NCI-H1092 (cell line): ENCODE results near the gene CNTN4.

Experiments
- DNase-seq: peaks from one replicate; lab custom pipeline; 2025; lab: John Stamatoyannopoulos, UW

CNTN4 gene

DNA sequence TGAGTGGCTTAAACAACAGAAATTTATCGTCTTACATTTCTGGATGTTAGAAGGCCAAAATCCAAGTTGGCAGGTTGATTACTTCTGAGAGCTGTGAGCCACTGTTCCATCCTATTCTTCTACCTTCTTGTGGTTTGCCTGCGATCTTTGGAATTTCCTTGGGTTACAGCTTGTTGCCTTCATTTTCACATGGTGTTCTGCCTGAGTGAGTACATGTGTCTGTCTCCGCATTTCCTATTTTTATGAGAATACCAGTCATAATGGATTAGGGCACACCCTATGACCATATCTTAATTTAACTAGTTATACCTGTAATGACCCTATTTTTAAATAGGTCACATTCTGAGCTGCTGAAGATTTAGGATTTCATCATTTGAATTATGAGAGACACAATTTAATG, 294.3 kb downstream of the CNTN4 start:
- no peak for DNase-seq

DNA sequence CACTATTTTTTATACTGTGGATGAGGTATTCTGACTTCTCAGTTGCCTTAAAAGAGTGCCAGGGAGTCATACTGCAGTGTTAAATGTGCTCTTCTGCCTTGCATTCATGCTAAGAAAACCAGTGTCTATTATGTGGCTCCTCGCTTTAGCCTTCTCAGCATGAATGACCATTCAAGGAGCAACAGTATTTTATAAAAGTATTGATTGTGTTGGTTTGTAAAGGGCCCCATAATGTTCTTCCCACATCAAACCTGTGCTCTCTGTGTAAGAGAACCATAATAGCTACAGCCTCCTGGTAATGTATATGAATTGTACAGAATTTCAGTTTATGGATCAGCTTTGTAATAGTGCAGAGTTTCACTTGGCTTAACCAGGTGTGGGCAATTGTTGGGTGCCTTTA, 316.4 kb downstream of the CNTN4 start:
- DNase-seq, result no peak

DNA sequence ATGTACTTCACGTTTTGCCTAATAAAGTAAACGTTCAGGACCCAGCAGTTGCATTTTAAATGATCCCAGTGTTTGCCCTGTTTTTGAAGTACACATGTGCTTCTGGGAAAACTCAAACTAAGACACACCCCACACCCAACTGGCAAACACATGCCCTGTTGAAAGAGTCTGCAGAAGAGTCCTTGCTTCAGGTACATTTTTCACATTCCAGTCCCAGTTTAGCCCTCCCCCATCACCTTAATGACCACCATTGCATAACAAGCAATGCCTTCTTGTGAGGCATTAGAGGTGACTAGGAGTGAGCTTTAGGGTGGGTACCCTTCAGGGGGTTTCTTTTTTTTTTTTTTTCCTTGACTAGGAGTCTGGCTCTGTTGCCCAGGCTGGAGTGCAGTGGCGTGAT, 322.3 kb downstream of the CNTN4 start:
- DNase-seq, result no peak

DNA sequence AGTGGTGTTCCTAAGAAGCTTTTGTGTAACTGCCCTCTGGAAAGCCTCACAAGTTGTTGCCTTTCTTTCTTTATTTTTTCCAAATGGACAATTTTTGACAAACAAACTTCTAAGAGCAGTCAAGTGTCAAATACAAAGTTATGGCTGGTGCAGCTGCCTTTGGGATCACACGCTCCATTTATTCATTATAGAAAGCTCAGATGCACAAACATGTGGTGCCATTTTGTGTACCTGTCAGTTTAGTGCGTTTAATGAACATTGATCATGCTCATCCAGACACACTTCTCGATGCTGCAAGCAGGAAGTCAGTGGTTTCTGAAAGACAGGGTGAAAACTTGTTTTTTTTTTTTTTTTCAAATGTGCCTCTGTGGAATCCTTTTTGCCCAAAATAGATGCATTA, 324.5 kb downstream of the CNTN4 start:
- DNase-seq, result no peak

DNA sequence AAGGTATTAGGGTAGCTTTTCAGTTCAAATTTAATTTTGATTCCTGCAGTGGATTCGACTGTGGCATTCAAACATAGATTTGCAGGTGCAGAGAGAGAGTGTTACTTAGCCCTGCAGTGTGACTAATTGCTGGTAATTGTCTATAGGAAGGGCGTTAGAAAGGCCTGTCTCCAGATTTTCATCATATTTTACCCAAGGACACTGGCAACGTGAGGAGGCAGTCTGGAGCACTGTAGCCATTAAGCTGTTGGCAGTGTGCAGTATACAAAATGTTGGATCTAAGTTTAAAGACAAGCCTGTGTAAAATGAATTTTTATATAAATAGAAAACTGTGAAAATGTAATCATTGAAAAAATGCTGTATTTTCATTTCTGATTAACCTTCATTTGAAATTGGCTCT, 342.9 kb downstream of the CNTN4 start:
- DNase-seq, result no peak

DNA sequence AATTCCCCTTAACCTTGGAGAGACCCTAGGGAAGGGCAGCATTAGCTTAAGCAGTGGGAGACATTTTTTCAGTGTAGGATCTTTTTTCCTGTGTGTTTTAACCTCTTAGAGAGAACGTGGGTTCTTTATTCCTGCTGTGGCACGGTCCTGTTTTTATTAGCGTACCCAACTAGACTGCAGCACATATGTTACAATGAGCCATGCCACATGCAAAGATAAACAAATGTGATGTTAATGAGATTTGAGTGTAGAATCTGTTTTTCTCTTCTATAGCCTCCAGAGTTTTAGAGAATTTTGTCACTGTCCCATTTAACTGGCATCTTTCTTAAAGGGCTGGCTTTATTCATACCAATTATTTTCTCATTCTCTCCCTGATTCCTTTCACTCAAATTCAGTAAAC, 347.5 kb downstream of the CNTN4 start:
- DNase-seq, result no peak

DNA sequence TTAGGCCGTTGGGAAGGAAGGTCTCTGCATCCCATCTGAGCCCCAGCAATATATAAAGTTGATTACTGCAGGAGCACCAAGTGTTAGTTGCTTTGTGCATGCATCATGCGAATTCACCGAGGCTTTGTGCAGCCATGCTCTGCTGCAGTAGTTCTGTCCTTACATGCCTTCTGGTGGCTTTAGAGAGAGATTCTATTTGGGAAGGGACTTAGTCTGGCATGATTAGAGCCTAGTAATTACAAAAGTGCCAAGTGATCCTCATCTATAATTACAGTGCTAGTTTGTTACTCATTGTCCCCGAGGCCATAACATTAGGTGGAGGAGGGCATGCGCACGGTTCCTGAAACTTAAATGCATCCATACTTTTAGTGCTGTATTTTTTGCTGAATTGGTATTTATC, 353.6 kb downstream of the CNTN4 start:
- DNase-seq, result no peak

DNA sequence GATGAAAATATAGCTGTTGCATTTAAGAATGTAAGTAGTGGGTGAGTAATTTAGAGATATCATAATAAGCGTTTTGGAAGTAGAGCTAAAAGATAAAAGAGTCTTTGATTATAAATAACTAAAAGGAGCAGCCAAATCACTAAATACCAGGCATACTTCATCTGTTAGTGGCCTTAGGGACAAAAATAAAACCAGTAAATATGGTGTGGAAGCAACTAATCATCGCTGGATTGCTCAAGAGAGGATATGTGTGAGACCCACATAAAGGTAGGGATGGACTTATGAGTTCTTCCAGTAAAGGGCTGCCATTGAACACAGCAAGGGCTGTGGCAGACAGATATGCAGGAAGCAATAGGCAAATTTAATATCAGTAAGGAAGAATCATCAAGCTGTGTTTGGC, 356.2 kb downstream of the CNTN4 start:
- DNase-seq, result no peak

DNA sequence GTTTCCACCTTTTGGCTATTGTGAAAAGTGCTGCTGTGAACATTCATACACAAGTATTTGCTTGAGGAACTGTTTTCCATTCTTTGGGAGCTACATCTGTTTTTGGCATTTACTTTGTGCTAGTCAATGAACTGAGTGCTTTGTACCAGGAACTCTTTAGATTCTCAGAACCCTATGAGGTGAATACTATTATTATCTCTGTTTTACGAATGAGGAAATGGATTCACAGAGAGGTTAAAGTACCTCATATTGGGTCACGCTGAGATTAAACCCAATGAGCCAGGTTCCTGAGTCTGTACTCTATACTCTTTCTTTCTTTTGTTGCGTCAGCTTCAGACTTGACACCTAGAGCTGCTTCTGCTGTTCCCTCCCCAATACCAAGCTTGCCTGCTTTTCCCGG, 358.1 kb downstream of the CNTN4 start:
- DNase-seq, result no peak

DNA sequence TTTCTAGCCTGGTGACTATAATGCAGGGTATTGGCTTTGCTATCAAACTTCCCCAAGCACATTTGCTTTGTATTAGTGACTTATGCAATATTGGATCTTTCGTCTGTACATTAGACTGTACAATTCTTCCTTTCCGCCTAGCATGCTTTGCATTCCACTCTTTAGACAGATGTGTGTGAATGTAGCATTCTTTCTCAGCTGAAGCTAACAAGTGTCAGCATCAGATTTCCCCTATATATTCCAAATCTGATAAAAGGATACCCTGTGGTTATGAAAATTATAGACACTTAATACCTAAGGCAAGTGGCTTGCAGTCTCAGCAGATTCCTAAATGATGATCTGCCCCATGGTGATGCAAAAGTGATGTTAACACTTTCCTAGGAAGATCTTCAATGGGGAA, 360.1 kb downstream of the CNTN4 start:
- no peak for DNase-seq

DNA sequence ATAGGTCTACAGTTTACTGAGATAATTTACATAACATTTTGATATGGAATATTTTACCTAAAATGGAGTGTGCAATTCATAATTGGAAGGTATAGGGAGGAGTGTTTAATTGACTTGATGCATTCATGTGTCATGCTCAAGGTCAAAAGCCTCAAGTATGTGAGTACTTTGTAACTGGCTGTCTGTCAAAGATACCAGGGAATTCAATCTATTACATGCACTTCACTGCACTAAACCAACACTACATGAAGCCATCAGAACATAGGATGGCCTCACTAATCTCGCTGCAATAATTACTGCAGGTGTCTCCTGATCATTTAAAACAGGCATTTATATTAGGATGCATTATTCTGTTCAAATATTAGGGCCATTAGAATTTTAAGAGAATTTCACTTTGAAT, 367.2 kb downstream of the CNTN4 start:
- no peak for DNase-seq

DNA sequence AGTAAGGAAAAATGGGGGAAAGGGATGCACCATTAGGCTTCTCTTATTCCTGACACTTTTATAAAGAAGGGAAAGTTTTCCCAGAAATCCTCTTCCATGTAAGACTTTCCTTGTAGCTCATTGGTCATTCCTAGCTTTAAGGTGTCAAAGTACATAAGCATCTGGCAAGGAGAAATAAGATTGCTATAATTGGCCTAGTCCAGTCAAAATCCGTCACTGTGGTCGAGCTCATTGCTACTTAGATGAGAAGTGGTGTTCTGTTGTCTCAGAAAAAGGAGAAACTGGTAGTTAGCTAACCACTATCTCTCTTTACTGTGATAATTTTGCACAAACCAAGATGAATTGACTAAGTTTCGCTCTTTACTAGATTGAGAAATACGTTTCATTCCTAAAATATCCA, 370.1 kb downstream of the CNTN4 start:
- no peak for DNase-seq

DNA sequence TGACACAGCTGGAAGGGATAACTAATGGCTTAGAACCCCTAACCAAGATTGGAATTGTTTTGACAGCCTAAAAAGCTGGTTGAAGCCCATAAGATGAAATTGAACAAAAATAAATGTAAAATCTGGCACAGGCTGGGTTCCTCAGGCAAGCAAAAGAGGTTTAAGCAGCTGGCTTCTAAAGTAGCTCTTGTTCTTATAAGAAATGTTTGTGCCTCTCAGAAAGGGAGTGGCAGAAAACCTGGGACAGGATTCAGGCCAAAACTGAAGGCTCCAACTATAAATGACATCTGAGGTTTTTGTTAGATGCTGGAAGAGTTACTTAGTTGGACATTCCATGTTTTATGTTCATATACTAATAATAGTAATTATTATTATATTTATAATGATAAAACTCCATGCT, 378.3 kb downstream of the CNTN4 start:
- no peak for DNase-seq

DNA sequence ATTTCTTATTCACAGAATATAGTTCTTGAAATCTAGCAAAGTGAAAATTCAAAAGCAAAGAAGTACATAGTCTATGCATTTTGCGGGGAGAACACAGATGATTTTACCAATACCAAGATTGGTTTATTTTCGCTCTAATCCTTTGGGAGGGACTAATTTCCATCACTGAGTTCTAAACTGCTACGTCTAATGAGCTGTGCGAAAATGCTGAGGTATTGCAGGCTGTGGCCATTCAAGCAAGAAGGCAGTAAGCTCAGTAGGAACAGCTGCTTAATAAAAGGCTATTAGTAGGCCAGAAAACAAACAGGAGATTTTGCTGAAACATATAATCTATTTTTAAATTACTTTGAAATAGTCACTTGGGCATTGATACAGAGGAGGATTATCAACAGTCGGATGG, 379.0 kb downstream of the CNTN4 start:
- no peak for DNase-seq

DNA sequence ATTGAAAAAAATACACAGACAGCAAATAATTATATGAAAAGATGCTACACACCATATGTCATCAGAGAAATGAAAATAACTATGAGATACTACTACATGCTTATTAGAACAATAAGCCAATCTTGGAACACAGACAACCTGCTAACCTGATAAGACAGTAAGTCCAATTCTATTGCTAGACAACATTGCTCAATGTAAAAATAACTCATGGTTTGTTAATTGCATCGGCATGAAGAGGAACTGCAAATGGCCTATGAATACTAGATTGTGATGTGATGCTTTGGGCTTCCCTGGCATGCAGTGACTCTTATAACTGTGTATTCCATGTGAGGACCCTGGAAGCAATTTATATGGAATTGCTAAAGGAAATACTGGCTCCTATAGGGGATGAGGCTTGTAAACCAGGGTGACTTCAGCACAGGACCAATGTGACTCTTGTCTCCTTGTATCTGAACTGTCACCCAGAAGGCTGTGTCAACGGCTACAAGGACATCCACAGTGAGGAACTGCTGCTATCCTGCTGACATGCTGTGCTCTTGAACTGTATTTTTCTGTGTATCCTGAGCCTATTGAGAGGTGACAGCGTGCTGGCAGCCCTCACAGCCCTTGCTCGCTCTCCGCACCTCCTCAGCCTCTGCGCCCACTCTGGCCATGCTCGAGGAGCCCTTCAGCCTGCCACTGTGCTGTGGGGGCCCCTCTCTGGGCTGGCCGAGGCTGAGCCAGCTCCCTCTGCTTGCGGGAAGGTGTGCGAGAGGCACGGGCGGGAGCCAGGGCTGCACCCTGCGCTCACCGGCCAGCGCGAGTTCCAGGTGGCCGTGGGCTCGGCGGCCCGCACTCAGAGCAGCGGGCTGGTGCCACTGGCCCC, 385.7 kb downstream of the CNTN4 start:
- no peak for DNase-seq

DNA sequence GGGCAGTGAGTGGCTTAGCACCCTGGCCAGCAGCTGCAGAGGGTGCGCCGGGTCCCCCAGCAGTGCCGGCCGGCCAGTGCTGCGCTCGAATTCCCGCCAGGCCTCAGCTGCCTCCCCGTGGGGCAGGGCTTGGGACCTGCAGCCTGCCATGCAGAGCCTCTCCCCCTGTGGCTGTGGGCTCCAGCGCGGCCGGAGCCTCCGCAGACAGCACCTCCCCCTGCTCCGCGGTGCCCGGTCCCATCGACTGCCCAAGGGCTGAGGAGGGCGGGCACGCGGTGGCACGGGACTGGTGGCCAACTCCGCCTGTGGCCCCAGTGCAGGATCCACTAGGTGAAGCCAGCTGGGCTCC, 386.3 kb downstream of the CNTN4 start:
- no peak for DNase-seq

DNA sequence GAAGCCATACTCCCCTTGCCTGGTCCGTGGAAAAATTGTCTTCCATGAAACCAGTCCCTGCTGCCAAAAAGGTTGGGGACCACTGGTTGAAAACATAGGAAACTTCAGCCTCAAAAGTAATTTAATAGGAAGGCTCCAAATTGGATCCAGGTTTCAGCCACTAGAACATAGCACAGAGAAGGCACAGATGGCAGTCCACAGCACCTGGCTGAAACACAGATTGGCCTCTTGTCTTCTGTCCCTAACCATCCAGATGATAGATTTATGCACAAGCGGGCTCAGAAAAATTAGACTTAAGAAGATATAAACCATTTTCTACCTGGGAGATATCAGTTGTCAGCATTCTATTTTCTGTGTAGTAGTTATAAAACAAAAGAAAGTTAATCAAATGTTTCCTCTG, 397.1 kb downstream of the CNTN4 start:
- no peak for DNase-seq

DNA sequence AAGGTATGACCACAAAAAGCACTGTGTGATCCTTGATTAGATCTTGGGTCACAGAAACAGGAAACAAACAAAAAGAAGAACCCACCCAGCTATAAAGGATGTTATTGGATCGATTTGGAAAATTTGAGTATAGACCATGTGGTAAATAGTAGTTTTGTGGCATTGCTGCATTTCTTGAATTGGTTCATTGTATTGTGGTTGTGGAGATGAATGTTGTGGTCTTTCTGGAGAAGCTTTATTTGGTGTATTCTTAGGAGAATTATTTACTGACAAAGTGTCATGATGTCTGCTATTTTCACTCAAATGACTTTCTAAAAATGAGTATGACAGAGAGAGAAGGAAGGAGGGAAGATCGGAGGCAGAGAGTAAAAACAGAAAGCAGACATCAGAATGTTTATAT, 406.2 kb downstream of the CNTN4 start:
- DNase-seq, result no peak

DNA sequence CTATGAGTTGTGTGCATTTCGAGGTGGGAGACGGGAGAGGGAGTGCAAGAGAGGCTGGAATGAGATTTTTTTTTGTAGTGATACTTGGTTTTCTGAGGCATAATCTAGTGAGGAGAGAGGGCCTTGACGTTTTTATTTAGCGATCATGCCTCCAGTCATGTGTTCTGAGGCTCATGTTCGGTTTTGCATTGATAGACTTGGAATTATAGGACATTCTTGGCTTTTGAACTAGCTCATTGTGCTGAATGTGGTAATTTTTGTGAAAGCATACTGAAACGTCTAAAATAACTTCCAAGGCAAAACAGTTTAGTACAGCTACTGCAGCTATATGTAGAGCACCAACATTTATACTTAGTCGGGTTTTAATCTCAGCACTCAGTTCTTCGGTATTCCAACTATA, 408.1 kb downstream of the CNTN4 start:
- no peak for DNase-seq

DNA sequence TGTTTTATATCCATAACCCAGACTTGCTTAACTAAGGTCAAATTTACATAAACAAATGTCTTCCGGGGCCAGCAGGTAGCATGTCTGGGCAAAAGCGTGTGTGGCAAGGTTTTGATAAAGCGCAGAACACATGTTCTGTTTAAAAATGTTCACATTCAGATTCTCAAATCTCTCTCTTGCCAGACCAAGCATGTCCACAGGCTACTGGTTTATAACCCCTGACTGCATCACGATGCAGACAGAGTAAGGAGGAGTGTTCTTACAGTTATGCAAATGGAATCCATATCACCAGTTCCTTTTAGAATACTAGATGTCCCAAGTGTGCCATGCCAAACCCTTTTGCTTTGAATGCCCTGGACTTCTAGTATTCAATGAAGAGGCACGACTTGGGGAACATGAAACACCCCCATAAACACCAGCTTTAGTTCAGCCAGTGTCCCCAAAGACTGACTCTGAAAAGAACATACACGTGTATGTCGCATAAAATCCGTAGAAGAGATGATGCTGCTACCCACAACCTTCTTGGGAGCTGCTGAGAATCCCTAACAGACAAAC, 412.0 kb downstream of the CNTN4 start:
- DNase-seq, result no peak

DNA sequence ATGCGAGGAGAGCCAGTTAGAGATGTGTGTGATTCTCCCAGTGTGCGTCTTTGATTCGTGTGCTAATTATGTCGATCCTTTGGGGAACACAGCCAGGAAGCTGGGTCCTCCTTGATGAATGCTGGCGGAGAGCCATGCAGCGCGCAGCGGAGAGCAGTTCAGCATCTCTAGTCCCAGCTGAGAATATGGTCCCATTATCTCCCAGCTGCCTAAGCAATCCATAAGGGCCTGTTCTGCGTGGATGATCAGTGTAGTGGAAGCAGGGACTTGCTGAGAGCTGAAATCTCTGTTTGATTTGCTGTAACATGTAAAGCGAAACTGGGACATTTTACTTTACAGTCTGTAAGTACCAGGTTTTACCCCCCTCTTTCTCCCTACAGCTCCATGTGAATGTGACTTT, 412.7 kb downstream of the CNTN4 start:
- peak; percentile 85 for DNase-seq

DNA sequence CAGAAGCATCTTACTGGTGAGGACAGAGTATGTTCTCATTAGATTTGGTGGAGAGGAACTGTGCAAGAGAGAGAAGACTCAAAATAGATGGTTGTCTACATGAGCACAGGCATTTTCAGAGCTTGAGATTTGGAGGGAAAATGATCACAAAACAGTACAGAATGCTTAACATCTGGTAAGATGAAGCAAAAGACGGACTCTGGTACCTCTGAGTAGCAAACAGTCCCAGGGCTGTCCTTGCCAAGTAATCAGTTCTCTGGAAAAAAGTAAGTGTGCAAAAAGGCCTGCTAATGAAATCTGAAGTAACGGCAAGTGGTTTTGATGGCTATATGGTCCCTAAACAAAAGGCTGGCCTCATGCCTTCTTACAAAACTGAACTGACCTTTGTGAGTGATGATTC, 414.2 kb downstream of the CNTN4 start:
- DNase-seq, result no peak

DNA sequence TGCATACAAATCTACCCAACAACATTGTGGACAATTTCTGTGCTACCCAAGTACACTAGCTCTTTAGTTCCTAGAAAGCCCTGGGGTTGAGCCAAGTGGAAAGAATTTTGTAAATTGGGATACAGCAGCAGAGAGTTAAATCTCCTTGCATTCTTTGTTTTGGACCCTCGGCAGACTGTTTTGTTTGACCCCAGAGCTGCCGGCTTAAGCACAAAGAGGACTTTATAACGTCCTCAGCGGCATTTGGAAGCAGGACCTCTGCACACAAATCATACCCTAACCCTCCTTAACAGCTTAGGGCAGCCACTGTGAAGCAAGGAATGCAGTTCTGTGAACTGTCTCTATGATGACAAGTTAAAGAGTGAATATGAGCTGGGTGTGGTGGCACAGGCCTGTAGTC, 415.3 kb downstream of the CNTN4 start:
- DNase-seq, result no peak

DNA sequence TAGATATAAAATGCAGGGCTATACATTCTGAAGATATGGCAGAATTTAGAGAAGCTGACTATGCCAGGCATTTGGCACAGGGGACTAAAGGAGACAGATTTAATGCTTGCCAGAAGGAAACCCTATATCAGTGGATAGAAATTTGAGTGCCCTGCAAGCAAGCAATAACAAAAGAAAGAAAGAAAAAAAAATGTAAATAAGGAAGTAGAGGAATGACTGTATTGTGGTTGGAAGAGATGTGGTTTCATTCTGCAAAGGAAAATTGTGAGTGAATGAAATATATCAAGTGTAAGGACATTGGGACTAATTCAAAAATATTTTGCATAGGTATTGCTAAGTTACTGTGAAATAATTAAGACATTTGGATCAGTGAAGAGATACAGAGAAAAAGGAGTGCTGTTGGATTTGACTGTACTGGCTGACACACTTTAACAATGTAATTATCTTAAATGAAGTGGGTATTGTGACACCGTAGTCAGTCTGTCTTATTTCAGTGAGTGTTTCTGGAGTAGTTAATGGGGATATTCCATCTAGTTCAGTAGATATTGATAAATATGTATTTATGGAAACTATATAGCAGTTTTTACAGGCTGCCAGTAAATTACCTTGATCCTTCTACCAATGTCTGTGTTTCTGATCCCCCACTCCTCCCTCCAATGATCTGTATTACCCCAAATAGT, 418.2 kb downstream of the CNTN4 start:
- DNase-seq, result no peak
